Spleen (tissue), 11 donors: ENCODE measurements around the gene ZNF106. TPM values are rescaled to one million over a fixed set of nuclear protein-coding genes. Genes with fewer than 3 reads are reported as not detected.

Experiments
- DNase-seq: peaks from one replicate; pipeline ENCODE4 v3.0.0-alpha.2; 2020
- H3K27ac ChIP-seq, 8 donors: fragments of 200-600 bp; sonication (generic) in 7 of 8; 1 replicate in 4 of 8; 2 replicates in 4 of 8; pipeline versions ENCODE4 v1.5.0 to v1.8.0; 2016 to 2021; ENCODE audit warnings: inconsistent platforms in 4 of 8, mild to moderate bottlenecking in 4 of 8, moderate library complexity in 1 of 8
- H3K27me3 ChIP-seq, 7 donors: fragments of 200-600 bp; sonication (generic) in 6 of 7; replicated peaks in 1 of 7; 1 replicate in 4 of 7; 2 replicates in 3 of 7; pipeline versions ENCODE4 v1.5.0 to v1.8.0; 2016 to 2021; ENCODE audit warnings: inconsistent platforms in 3 of 7, mild to moderate bottlenecking in 1 of 7
- H3K36me3 ChIP-seq, 6 donors: fragments of 200-600 bp; sonication (generic) in 5 of 6; 1 replicate in 4 of 6; 2 replicates in 2 of 6; pipeline versions ENCODE4 v1.5.0 to v1.8.0; 2016 to 2021; ENCODE audit warnings: inconsistent platforms in 2 of 6
- H3K4me1 ChIP-seq, 6 donors: fragments of 200-600 bp; sonication (generic) in 5 of 6; 1 replicate in 3 of 6; 2 replicates in 3 of 6; pipeline versions ENCODE4 v1.5.0 to v1.8.0; 2016 to 2021; ENCODE audit warnings: inconsistent platforms in 3 of 6
- H3K4me3 ChIP-seq, 8 donors: fragments of 200-600 bp; sonication (generic) in 7 of 8; 1 replicate in 4 of 8; 2 replicates in 4 of 8; pipeline versions ENCODE4 v1.5.0 to v1.8.0; 2016 to 2021; ENCODE audit warnings: inconsistent platforms in 4 of 8, mild to moderate bottlenecking in 4 of 8, moderate library complexity in 2 of 8
- H3K9me3 ChIP-seq, 8 donors: fragments of 200-600 bp; sonication (generic) in 7 of 8; 1 replicate in 4 of 8; 2 replicates in 4 of 8; pipeline versions ENCODE4 v1.5.0 to v1.8.0; 2016 to 2021; ENCODE audit warnings: inconsistent platforms in 4 of 8
- CTCF ChIP-seq, 11 experiments: fragments of 200-600 bp in 7 of 11; fragments of 450-650 bp in 4 of 11; sonication (generic) in 4 of 11; IDR thresholded peaks in 8 of 11; conservative IDR thresholded peaks in 3 of 11; 1 replicate in 7 of 11; 2 replicates in 4 of 11; pipeline versions ENCODE4 v1.4.0 to v1.8.0; 2016 to 2021; ENCODE audit warnings: antibody characterized with exemption in 11 of 11, inconsistent platforms in 4 of 11, mild to moderate bottlenecking in 1 of 11
- POLR2A ChIP-seq, 3 donors: fragments of 450-650 bp; IDR thresholded peaks; one replicate each; pipeline ENCODE4 v1.5.1; 2017; ENCODE audit warnings: antibody characterized with exemption in 3 of 3, mild to moderate bottlenecking in 1 of 3
- POLR2AphosphoS5 ChIP-seq, 3 donors: sonication (generic); formaldehyde crosslinking; IDR thresholded peaks; one replicate each; pipeline ENCODE4 v1.5.1; 2017; ENCODE audit warnings: antibody characterized with exemption in 3 of 3
- WGBS, 5 donors: extraction: QIAGEN DNeasy Blood & Tissue Kit in 3 of 5; methylation state at CpG; one replicate each; pipeline versions ENCODE4 v1.1.5 to v1.1.7; 2013 to 2018; 5-methylcytosine and 5-hydroxymethylcytosine counted together
- intact Hi-C: fragments of 100-400 bp; cut with DNase I; formaldehyde crosslinking; loops from one replicate; pipeline ENCODE4 v1.15.0; 2023; ENCODE audit warnings: low total_unique reads
- polyA plus RNA-seq, 3 donors: library from polyadenylated mRNA; stranded (reverse); fragments of 200-250 nt; gene quantifications; one replicate each; pipeline ENCODE4 v1.2.1, GENCODE V29; 2013
- total RNA-seq, 7 donors: library from RNA; depleted of rRNA in 3 of 7; stranded (reverse); fragments of >200 nt in 3 of 7; fragmentation: NEBNext Ultra II Directional in 4 of 7; extraction: Animal tissue kit (Norgen Biotek cat#: 25700) in 4 of 7; gene quantifications; one replicate each; pipeline versions ENCODE4 v1.1.0 to v1.2.1, GENCODE V29; 2016 to 2021
- donor health status: healthy with polysubstance abuse.
- donor health status: DM: no; HTN: no; CAD: no; lungs with moderate emphysema.
- donor health status: DM: no; HTN: no; CAD: no.
- donor health status: Bipolar disorder and iron deficiency.
- donor health status: healthy.
- donor health status: DM: no; HTN: no; CAD: no.
- donor health status: DM: yes; HTN: yes; CAD: no.

ZNF106 gene
- total and polyA plus RNA-seq, 10 donors, result 4.6 to 93.3 (median 71.3) TPM

- 94 to 99% (median 97%) methylated on average over 7 of the region's 7 CpGs for WGBS, 5 donors
Measured at GRCh38 chr15:42411884-42412283, 79.1 kb downstream of the ZNF106 start.

GRCh38 chr15:42409011-42409410 is 81.9 kb downstream of the ZNF106 start:
- intact Hi-C loops, result no loop called here
- H3K36me3 ChIP-seq, result peaks cover 0 to 96% (median 28%) of the 10 kb centered on the region in 6 donors
- WGBS, 5 donors, result 84 to 92% (median 87%) methylated on average over 4 to 9 of the region's 9 CpGs

More at GRCh38 chr15:42411884-42412283, 79.1 kb downstream of the ZNF106 start:
- Histone ChIP-seq H3K9me3 (no peaks in the 10 kb centered on the region), H3K4me1 (no peaks in the 10 kb centered on the region), H3K36me3 (peaks cover 0 to 100% (median 52%) of the 10 kb centered on the region in 6 donors), H3K27ac (no peak overlapping the region), H3K27me3 (no peaks in the 10 kb centered on the region), H3K4me3 (no peak overlapping the region)
- intact Hi-C loops, result no loop called here
- DNase-seq, result no peak
- peak in 2 of 3 donors; percentile 17 to 52 for TF ChIP-seq POLR2AphosphoS5 (IDR thresholded peaks at IDR 0.05)
- TF ChIP-seq CTCF (IDR thresholded peaks at IDR 0.05 in 8 of 11, conservative IDR thresholded peaks at IDR 0.05 in 3 of 11), result no peak

GRCh38 chr15:42408178-42408577 is 82.8 kb downstream of the ZNF106 start:
- Histone ChIP-seq H3K27me3 (no peaks in the 10 kb centered on the region), H3K9me3 (no peaks in the 10 kb centered on the region), H3K4me3 (no peak overlapping the region), H3K36me3 (peaks cover 0 to 96% (median 24%) of the 10 kb centered on the region in 6 donors), H3K27ac (no peak overlapping the region), H3K4me1 (no peaks in the 10 kb centered on the region)
- DNase-seq, result no peak
- no peak for TF ChIP-seq POLR2AphosphoS5 (IDR thresholded peaks at IDR 0.05)
- TF ChIP-seq CTCF (IDR thresholded peaks at IDR 0.05 in 8 of 11, conservative IDR thresholded peaks at IDR 0.05 in 3 of 11), result no peak
- no peak for TF ChIP-seq POLR2A (IDR thresholded peaks at IDR 0.05)
- WGBS, 5 donors, result 83 to 98% (median 88%) methylated on average over 4 of the region's 4 CpGs
- intact Hi-C loops, result no loop called here

More at GRCh38 chr15:42409011-42409410, 81.9 kb downstream of the ZNF106 start:
- Histone ChIP-seq H3K4me3 (no peak overlapping the region), H3K9me3 (no peaks in the 10 kb centered on the region), H3K27me3 (no peaks in the 10 kb centered on the region), H3K4me1 (no peaks in the 10 kb centered on the region), H3K27ac (no peak overlapping the region)
- DNase-seq, result no peak
- TF ChIP-seq POLR2A (IDR thresholded peaks at IDR 0.05) (no peak), POLR2AphosphoS5 (IDR thresholded peaks at IDR 0.05) (peak in 1 of 3 donors; percentile 37), CTCF (IDR thresholded peaks at IDR 0.05 in 8 of 11, conservative IDR thresholded peaks at IDR 0.05 in 3 of 11) (no peak)

GRCh38 chr15:42405863-42406482 is 85.0 kb downstream of the ZNF106 start:
- no peaks in the 10 kb centered on the region for H3K27me3 ChIP-seq
- 68 to 86% (median 75%) methylated on average over 6 of the region's 6 CpGs for WGBS, 5 donors
- DNase-seq, result no peak
- H3K9me3 ChIP-seq, result no peaks in the 10 kb centered on the region
- no peak for TF ChIP-seq POLR2A (IDR thresholded peaks at IDR 0.05)
- no peak for TF ChIP-seq CTCF (IDR thresholded peaks at IDR 0.05 in 8 of 11, conservative IDR thresholded peaks at IDR 0.05 in 3 of 11)
- TF ChIP-seq POLR2AphosphoS5 (IDR thresholded peaks at IDR 0.05), result no peak
- H3K4me1 ChIP-seq, result peaks cover 0 to 5% (median 0%) of the 10 kb centered on the region in 6 donors
- no peak overlapping the region for H3K27ac ChIP-seq
- H3K4me3 ChIP-seq, result no peak overlapping the region
- intact Hi-C loops, result no loop called here
- H3K36me3 ChIP-seq, result peaks cover 0 to 94% (median 17%) of the 10 kb centered on the region in 6 donors
